ENCODE results near the gene KPNB1. TPM values are rescaled to one million over a fixed set of nuclear protein-coding genes. Genes with fewer than 3 reads are reported as not detected.

Gene KPNB1
- total and polyA plus RNA-seq, 10 of the 15 experiments (the other 5 are each of a cell fraction or from before 2014, with no cell fraction given) = 67.8 to 525 (median 246) TPM

GRCh38 chr17:47669081-47669480 is 19.4 kb downstream of the KPNB1 start:
- Histone ChIP-seq H3K4me3 (no peak overlapping the region), H4K20me1 (ENCODE audit: control insufficient read depth, insufficient read depth) (no peaks in the 10 kb centered on the region; the same call in 1 of the 2 replicates), H3K27ac (ENCODE audit: control insufficient read depth, insufficient read depth) (no peak overlapping the region), H3K79me2 (ENCODE audit: control insufficient read depth, insufficient read depth, low read length) (peaks cover 5% of the 10 kb centered on the region), H3K9ac (ENCODE audit: control insufficient read depth, insufficient read depth, low read length) (no peak overlapping the region), H2AFZ (ENCODE audit: control insufficient read depth, low read depth, low read length) (no peak overlapping the region), H3K9me3 (replicated peaks; ENCODE audit: control insufficient read depth, insufficient read depth, low read length) (no peaks in the 10 kb centered on the region), H3K36me3 (ENCODE audit: control insufficient read depth in 2 of 2, insufficient read depth in 2 of 2, low read length in 1 of 2) (peaks cover 23 to 76% of the 10 kb centered on the region in 2 experiments), H3K27me3 (replicated peaks in 1 of 2; ENCODE audit: control insufficient read depth in 2 of 2, insufficient read depth in 2 of 2, low read length in 1 of 2) (no peaks in the 10 kb centered on the region), H3K4me2 (ENCODE audit: control insufficient read depth, insufficient read depth) (no peak overlapping the region), H3K4me1 (ENCODE audit: control insufficient read depth, insufficient read depth, low read length) (peaks cover 2% of the 10 kb centered on the region)
- no peak for DNase-seq (ENCODE audit: low read depth, low spot score)
- RAD21 ChIA-PET (ENCODE audit: unreplicated experiment) = no interaction called here
- BruUV-seq (replicated peaks) = no TSS peak
- intact Hi-C loops (cut with micrococcal nuclease; ENCODE audit: unreplicated experiment) = no loop called here
- in situ Hi-C loops (cut with MboI) = no loop called here
- SMC1A ChIA-PET (ENCODE audit: uncharacterized antibody, unreplicated experiment) = no interaction called here
- no peak for ATAC-seq
- FAIRE-seq = no peak
- POLR2A ChIA-PET = no interaction called here
- CTCF ChIA-PET = interaction anchor here (1.0 to 7.3 kb wide), 2 partner anchors 9 to 16 kb away, joined by 3 to 75 read pairs; no protein-coding TSS in a partner anchor
- 96% methylated on average over 4 of the region's 4 CpGs for WGBS (ENCODE audit: insufficient coverage, insufficient replicate concordance, low lambda C conversion rate, missing lambda C conversion rate)
- TF ChIP-seq ZNF384 (IDR thresholded peaks at IDR 0.05; ENCODE audit: borderline replicate concordance, low read depth, low read length) = no peak
- TF ChIP-seq SUPT20H (IDR thresholded peaks at IDR 0.05; ENCODE audit: borderline replicate concordance, control insufficient read depth, low read depth, low read length) = no peak
- no peak for TF ChIP-seq PBX3 (IDR thresholded peaks at IDR 0.05; ENCODE audit: insufficient replicate concordance, low read depth, low read length)
- no peak for TF ChIP-seq CEBPB (IDR thresholded peaks at IDR 0.05; ENCODE audit: borderline replicate concordance in 1 of 2, low read depth in 2 of 2, low read length in 2 of 2)
- no peak for TF ChIP-seq NKRF (conservative IDR thresholded peaks at IDR 0.05)
- TF ChIP-seq CTCF (IDR thresholded peaks at IDR 0.05 in 2 of 3, conservative IDR thresholded peaks at IDR 0.05 in 1 of 3; ENCODE audit: control insufficient read depth in 2 of 3, extremely low read depth in 1 of 3, insufficient read depth in 1 of 3, low read depth in 3 of 3, low read length in 3 of 3) = no peak
- TF ChIP-seq TCF7 (IDR thresholded peaks at IDR 0.05; ENCODE audit: borderline replicate concordance) = no peak
- no peak for TF ChIP-seq SUZ12 (IDR thresholded peaks at IDR 0.05; ENCODE audit: unreplicated experiment)
- no peak for TF ChIP-seq KLF5 (IDR thresholded peaks at IDR 0.05; ENCODE audit: partially characterized antibody)
- TF ChIP-seq KAT2A (conservative IDR thresholded peaks at IDR 0.05; ENCODE audit: control insufficient read depth, low read depth, low read length) = no peak
- no peak for TF ChIP-seq RAD51 (IDR thresholded peaks at IDR 0.05)
- TF ChIP-seq ZBTB11 (CRISPR knock-in tag; IDR thresholded peaks at IDR 0.05) = no peak
- TF ChIP-seq NR2F1 (conservative IDR thresholded peaks at IDR 0.05) = no peak
- no peak for TF ChIP-seq FOXM1 (IDR thresholded peaks at IDR 0.05; ENCODE audit: low read depth, low read length)
- TF ChIP-seq SREBF1 (IDR thresholded peaks at IDR 0.05; ENCODE audit: low read length) = no peak

Data from GM12878 (cell line).